ENCODE data around the gene FKRP.

FKRP gene

DNA sequence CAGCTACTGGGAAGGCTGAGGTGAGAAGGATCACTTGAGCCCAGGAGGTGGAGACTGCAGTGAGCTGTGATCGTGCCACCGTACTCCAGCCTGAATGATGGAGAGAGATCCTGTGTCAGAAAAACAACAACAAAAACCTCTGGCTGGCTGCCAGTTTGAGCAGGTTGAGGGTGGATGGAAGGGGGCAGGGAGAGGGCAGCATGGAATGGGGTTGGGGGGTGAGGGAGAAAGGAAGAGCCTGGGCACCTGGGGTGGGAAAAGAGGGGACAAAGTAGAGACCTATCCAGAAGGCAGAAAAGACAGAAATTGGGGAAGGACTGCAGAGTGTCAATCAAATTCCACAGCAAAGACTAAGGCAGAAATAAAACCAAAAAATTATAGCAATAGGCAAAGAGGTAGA, 37.8 kb downstream of the FKRP start:
- peak overlapping the region; percentile 94 for H3K4me3 ChIP-seq (ENCODE audit: low read depth, low read length)
- no peak for DNase-seq (ENCODE audit: low read depth)
- TF ChIP-seq, protein P1, sequence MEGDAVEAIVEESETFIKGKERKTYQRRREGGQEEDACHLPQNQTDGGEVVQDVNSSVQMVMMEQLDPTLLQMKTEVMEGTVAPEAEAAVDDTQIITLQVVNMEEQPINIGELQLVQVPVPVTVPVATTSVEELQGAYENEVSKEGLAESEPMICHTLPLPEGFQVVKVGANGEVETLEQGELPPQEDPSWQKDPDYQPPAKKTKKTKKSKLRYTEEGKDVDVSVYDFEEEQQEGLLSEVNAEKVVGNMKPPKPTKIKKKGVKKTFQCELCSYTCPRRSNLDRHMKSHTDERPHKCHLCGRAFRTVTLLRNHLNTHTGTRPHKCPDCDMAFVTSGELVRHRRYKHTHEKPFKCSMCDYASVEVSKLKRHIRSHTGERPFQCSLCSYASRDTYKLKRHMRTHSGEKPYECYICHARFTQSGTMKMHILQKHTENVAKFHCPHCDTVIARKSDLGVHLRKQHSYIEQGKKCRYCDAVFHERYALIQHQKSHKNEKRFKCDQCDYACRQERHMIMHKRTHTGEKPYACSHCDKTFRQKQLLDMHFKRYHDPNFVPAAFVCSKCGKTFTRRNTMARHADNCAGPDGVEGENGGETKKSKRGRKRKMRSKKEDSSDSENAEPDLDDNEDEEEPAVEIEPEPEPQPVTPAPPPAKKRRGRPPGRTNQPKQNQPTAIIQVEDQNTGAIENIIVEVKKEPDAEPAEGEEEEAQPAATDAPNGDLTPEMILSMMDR (IDR thresholded peaks at IDR 0.05; ENCODE audit: low read depth, low read length, missing control alignments) = no peak

DNA sequence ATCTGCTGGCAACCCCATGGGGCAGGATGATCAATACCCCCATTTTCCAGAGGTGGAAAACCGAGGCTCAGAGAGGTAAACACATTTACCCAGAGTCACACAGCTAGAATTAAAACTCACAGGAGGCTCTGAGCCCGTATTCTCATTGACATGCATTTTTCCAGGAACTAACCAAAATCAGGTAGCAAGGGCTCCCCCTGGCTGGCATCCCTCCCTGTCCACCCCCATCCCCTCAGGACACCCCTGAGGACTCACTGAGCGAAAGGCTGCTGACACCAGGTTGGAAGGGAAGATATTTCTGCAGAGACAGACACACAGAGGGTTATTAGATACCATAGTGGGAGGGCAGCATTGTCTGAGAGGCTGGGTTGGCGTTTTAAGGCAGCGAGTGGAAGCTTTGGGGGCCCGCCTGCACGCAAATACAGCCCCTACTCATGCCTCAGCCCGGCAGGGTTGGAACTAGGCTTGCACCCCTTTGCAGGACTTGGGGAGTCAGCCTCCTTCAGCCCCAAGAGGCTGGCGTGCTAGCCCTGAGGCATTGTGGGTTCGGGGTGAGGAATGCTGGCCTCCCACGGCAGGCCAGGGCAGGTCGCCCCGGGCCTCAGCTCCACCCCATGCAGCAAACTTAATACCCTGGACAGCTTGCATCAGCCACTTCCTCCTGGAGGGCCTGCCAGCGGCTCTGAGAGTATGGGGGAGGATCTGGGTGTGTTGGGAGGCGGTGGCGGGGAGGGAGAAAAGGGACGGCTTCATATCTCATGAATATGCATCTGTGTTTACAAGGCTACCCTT, 38.6 kb downstream of the FKRP start:
- TF ChIP-seq, protein P1 (IDR thresholded peaks at IDR 0.05; ENCODE audit: low read depth, low read length, missing control alignments) = peak; percentile 38
- peak; percentile 74 for DNase-seq (ENCODE audit: low read depth)
- H3K4me3 ChIP-seq (ENCODE audit: low read depth, low read length) = peak overlapping the region; percentile 94

DNA sequence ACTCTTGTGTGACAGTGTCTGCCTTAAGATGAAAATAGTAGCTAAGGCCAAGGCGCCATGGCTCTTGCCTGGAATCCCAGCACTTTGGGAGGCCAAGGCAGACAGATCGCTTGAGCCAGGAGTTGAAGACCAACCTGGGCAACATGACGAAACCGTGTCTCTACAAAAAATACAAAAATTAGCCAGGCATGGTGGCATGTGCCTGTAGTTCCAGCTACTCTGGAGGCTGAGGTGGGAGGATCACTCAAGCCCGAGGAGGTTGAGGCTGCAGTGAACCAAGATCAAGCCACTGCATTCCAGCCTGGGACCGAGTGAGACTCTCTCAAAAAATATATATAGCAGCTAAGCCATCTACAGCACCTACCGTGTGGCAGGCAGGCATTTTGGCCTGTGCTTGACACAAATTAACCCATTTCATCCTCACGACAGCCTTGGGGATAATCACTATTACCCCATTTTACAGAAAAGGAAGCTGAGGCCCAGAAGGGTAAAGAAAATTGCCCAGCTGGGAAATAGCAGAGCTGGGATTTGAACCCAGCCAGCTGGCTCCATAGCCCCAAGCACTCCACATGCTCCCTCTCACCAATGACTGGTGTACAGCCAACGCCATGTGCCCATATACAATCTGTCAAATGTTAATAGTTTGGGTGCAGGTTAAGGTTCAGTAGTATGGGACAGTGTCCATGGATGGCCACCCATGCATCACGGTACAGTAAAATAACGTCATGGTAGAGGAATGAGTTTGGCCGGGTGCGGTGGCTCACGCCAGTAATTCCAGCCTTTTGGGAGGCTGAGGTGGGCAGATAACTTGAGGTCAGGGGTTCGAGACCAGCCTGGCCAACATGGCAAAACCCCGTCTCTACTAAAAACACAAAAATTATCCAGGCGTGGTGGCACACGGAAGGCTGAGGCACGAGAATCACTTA, 39.5 kb downstream of the FKRP start:
- TF ChIP-seq, protein P1 (IDR thresholded peaks at IDR 0.05; ENCODE audit: low read depth, low read length, missing control alignments) = no peak
- no peak for DNase-seq (ENCODE audit: low read depth)
- H3K4me3 ChIP-seq (ENCODE audit: low read depth, low read length) = peak overlapping the region; percentile 94

DNA sequence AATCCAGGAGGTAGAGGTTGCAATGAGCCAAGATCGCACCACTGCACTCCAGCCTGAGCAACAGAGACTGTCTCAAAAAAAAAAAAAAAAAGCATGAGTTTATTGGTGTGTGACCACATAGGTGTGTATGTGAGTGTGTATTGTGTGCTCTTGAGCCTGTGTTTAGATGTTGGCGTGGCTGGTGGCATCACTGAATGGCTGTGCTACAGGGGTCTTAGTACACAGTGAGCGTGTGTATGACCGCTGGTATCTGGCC, 40.1 kb downstream of the FKRP start:
- peak overlapping the region; percentile 94 for H3K4me3 ChIP-seq (ENCODE audit: low read depth, low read length)
- TF ChIP-seq, protein P1 (IDR thresholded peaks at IDR 0.05; ENCODE audit: low read depth, low read length, missing control alignments) = no peak
- no peak for DNase-seq (ENCODE audit: low read depth)

DNA sequence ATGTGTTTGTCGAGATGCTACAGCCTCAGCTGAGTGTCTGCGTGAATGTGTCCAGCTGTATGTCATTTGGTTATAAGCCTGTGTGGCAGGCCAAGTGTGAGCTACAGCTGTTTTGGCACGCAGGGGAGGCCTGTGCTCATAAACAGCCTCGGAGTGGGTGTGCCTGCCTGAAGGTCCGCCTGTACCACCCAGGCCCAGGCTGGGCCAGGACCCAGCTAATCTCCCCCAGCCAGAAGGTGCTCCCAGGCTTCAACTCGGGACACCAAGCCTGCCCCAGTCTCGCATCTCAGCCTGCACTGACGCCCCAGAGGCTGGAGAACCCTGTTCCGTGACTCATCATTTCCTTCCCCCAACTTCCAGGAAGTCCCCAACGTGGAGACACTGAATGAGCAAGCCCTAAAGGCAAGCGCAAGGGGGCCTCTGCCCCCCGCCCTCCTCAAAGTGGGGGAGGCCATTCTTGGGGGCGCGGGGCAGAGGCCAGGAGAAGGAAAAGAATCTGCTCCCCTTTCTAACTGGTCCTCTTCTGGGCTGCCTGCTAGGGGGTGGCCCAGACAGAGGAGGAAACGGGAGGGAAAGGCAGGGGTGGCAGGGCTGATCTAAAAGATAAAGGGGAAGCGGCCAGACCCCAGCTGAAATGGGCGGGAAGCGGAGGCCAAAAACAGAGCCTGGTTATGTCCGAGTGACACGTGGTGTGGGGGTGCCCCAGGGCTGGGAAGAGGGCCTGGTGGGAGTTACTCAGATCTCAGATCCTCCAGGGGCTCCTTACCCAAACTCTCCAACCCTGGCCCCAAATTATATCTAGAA, 40.6 kb downstream of the FKRP start:
- peak overlapping the region; percentile 94 for H3K4me3 ChIP-seq (ENCODE audit: low read depth, low read length)
- TF ChIP-seq, protein P1 (IDR thresholded peaks at IDR 0.05; ENCODE audit: low read depth, low read length, missing control alignments) = no peak
- peak; percentile 64 for DNase-seq (ENCODE audit: low read depth)

DNA sequence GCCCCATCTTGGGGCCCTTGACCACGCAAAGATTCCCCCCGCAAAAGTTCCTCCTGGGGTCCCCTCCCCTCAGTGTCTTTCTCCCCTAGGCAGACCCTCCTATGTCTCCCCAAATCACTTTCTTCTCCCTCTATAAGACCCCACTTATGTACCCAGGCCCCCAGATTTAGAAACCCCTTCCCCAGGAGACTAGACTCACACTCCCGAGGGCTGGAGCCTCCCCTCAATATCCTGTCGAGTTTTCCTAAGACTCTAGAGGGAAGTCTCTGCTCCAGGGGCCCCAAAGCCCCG, 41.1 kb downstream of the FKRP start:
- DNase-seq (ENCODE audit: low read depth) = no peak
- TF ChIP-seq, protein P1 (IDR thresholded peaks at IDR 0.05; ENCODE audit: low read depth, low read length, missing control alignments) = no peak
- H3K4me3 ChIP-seq (ENCODE audit: low read depth, low read length) = peak overlapping the region; percentile 94

Data from GM12864 (cell line).